ENCODE results near the gene ZNF683.

The ZNF683 gene

DNA sequence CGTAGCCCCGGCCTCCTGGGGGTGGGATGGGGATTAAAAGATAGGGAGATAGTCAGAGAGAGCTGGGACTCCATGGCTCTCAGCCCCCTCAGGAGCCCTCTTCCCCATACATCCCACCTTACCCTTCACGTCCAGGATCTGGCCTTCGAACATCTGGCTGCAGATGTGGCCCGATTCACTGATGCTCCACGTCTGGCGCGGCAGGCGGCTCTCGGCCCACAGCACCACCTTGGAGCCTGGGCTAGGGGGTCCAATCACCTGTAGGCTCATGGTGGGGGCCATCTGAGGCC lies 50.6 kb downstream of the ZNF683 start:
- H3K4me3 ChIP-seq (ENCODE audit: low read depth, low read length), result no peak overlapping the region
- TF ChIP-seq, protein P1, sequence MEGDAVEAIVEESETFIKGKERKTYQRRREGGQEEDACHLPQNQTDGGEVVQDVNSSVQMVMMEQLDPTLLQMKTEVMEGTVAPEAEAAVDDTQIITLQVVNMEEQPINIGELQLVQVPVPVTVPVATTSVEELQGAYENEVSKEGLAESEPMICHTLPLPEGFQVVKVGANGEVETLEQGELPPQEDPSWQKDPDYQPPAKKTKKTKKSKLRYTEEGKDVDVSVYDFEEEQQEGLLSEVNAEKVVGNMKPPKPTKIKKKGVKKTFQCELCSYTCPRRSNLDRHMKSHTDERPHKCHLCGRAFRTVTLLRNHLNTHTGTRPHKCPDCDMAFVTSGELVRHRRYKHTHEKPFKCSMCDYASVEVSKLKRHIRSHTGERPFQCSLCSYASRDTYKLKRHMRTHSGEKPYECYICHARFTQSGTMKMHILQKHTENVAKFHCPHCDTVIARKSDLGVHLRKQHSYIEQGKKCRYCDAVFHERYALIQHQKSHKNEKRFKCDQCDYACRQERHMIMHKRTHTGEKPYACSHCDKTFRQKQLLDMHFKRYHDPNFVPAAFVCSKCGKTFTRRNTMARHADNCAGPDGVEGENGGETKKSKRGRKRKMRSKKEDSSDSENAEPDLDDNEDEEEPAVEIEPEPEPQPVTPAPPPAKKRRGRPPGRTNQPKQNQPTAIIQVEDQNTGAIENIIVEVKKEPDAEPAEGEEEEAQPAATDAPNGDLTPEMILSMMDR (IDR thresholded peaks at IDR 0.05; ENCODE audit: low read depth, low read length), result no peak

DNA sequence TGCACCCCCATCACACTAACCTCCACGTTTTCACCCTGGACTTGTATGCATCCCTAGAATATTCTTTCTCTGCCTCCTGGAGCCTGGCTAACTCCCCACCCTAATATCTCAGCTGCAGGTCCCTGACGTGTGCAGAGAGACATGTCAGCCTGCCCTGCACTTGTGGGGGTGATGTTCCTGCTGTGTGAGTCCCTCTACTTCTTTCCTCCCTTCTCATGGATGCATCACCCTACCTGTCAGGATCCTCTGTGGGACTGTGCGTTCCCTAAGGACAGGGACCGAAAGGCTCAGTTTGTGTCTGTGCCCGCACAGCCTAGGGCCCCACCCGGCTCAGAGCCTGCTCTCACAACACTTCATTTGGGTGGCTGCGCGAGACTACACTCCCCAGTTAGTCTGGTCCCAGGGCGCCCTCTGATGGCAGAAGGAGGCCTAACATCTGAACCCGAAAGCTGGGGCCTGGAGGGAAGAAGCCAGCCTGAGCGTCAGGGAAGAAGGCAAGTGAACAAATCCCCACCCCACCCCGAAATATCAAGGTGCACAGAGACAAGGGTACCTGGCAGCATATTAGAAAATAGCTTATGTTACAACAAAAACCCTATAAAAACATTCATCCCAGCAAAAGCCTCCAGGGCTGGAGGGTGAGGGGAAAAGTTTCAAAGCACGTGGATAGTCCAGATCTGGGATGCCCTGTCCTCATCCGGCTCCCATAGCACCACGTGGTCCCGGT lies 51.1 kb downstream of the ZNF683 start:
- no peak overlapping the region for H3K4me3 ChIP-seq (ENCODE audit: low read depth, low read length)
- TF ChIP-seq, protein P1 (IDR thresholded peaks at IDR 0.05; ENCODE audit: low read depth, low read length), result peak; percentile 67

GRCh38 chr1:26320896-26321295 lies 51.7 kb downstream of the ZNF683 start:
- no peak overlapping the region for H3K4me3 ChIP-seq (ENCODE audit: low read depth, low read length)
- TF ChIP-seq, protein P1 (IDR thresholded peaks at IDR 0.05; ENCODE audit: low read depth, low read length), result no peak

DNA sequence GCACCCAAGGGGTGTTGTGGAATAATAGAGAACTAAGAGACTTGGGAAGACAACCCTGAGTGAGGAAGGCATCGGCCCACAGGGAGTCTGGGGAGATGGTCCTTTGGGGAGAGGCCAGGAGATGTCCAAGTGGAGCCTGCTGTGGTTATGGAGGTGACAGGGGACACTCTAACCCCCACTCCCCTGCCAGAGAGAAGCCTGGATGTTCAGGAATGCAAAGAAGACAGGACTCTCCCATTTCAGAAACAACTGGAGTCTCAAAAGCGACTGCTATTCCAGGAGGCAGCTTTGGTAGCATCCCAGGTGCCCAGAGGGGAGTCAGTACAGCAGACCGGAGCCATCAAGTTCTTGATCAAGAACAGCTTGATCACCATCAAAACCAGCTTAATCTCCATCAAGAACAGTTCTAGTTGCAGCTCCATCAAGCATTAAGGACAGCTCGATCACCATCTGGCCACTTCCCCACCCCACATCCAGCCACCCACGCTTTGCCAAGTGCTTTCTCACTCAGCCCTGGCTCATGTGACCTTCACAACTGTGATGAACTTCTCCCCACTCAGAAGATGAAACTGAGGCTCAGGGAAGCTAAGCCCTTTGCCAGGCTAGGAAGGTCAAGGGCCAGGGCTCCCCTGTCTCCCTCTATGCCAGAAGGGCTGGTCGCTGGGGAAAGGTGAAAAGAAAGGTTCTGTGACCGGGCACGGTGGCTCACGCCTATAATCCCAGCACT lies 54.0 kb downstream of the ZNF683 start:
- TF ChIP-seq, protein P1 (IDR thresholded peaks at IDR 0.05; ENCODE audit: low read depth, low read length), result no peak
- H3K4me3 ChIP-seq (ENCODE audit: low read depth, low read length), result no peak overlapping the region

GRCh38 chr1:26317612-26318337 lies 54.8 kb downstream of the ZNF683 start, which contains the start of gene CD52:
Gene CD52 (plus strand): TSS chr1:26317958. CDS start chr1:26318018, 60 bp downstream.
- TF ChIP-seq, protein P1 (IDR thresholded peaks at IDR 0.05; ENCODE audit: low read depth, low read length), result no peak
- no peak within 1 kb of the TSS for H3K4me3 ChIP-seq (ENCODE audit: low read depth, low read length)

DNA sequence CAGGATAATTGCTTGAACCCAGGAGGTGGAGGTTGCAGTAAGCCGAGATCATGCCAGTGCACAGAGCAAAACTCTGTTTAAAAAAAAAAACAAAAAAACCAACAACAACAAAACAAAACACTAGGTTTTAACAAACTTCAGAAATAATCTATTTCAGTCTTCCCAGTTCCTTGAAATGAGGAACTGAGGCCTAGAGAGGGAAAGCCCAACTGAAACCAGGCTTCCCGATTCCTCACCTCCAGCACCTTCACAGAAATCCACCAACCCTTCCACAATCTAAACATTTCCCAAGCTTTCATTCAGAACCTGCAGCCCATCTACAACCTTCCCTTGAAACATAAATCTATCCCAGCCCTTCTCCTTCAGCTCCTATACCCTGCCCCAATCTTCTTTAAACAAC lies 55.4 kb downstream of the ZNF683 start:
- H3K4me3 ChIP-seq (ENCODE audit: low read depth, low read length), result no peak overlapping the region
- TF ChIP-seq, protein P1 (IDR thresholded peaks at IDR 0.05; ENCODE audit: low read depth, low read length), result no peak
